DMS 273 (cell line): ENCODE results near the gene CLIC5.
A peak's percentile ranks its signal among the peaks of the same experiment; 100 is the strongest.

Experiments used
- DNase-seq: peaks from one replicate; lab custom pipeline; 2025; ENCODE audit not compliant: unreplicated experiment; lab: John Stamatoyannopoulos, UW

CLIC5 gene

GRCh38 chr6:46015119-46015968, at the start of gene CLIC5:
TSS of gene CLIC5 (minus strand) at chr6:46015860. CDS start at chr6:46015542, 318 bp downstream.
- peak; percentile 31 for DNase-seq

GRCh38 chr6:46062991-46063390, 47.3 kb upstream of the CLIC5 start:
- DNase-seq, result no peak

- DNase-seq, result no peak
Measured at GRCh38 chr6:46062312-46062711, 46.7 kb upstream of the CLIC5 start.

- DNase-seq, result no peak
Measured at GRCh38 chr6:46061497-46061896, 45.8 kb upstream of the CLIC5 start.

GRCh38 chr6:46059608-46060007, 43.9 kb upstream of the CLIC5 start:
- no peak for DNase-seq

- DNase-seq, result no peak
Measured at GRCh38 chr6:46058951-46059350, 43.3 kb upstream of the CLIC5 start.

- DNase-seq, result no peak
Measured at GRCh38 chr6:46057792-46058191, 42.1 kb upstream of the CLIC5 start.

- no peak for DNase-seq
Measured at GRCh38 chr6:46056906-46057529, 41.4 kb upstream of the CLIC5 start.

- no peak for DNase-seq
Measured at GRCh38 chr6:46054516-46054915, 38.9 kb upstream of the CLIC5 start.

GRCh38 chr6:46053039-46053933, 37.6 kb upstream of the CLIC5 start:
- no peak for DNase-seq

GRCh38 chr6:46052479-46052878, 36.8 kb upstream of the CLIC5 start:
- peak; percentile 2 for DNase-seq

GRCh38 chr6:46051962-46052361, 36.3 kb upstream of the CLIC5 start:
- no peak for DNase-seq

- DNase-seq, result no peak
Measured at GRCh38 chr6:46050845-46051405, 35.3 kb upstream of the CLIC5 start.

- no peak for DNase-seq
Measured at GRCh38 chr6:46048646-46049297, 33.1 kb upstream of the CLIC5 start.

- no peak for DNase-seq
Measured at GRCh38 chr6:46046558-46047174, 31.0 kb upstream of the CLIC5 start.

- DNase-seq, result no peak
Measured at GRCh38 chr6:46044881-46045617, 29.4 kb upstream of the CLIC5 start.

- DNase-seq, result peak; percentile 55
Measured at GRCh38 chr6:46042355-46042999, 26.8 kb upstream of the CLIC5 start.

- no peak for DNase-seq
Measured at GRCh38 chr6:46040288-46040687, 24.6 kb upstream of the CLIC5 start.

GRCh38 chr6:46039646-46040045, 24.0 kb upstream of the CLIC5 start:
- DNase-seq, result no peak
